Measurements from ENCODE around the gene HHAT.
A peak's percentile ranks its signal among the peaks of the same experiment; 100 is the strongest.
"Not testable (repeated sequence)": the region's sequence is repeated elsewhere in the genome, so short reads cannot be mapped to it uniquely, and the experiment has no call there.

Gene HHAT

DNA sequence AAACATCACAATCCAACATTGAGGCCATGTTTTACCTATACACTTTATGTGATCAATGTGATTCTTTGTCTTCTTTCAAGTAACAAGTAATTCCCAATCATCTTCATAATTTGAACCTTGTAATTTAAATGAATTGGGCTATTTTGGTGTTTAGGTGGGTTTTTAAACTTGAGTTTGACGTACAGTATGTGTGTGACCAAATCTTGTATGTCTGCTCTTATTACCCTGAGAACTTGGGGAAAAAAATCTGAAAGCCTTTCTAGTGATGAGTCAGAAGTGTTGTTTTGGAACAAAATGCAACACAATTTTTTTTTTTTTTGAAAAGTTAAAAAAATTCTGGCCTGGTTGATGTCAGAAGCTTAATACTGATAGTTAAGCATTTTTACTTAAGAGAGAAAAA is 68.5 kb downstream of the HHAT start:
- DNase-seq (ENCODE audit: low read depth) = peak; percentile 73

DNA sequence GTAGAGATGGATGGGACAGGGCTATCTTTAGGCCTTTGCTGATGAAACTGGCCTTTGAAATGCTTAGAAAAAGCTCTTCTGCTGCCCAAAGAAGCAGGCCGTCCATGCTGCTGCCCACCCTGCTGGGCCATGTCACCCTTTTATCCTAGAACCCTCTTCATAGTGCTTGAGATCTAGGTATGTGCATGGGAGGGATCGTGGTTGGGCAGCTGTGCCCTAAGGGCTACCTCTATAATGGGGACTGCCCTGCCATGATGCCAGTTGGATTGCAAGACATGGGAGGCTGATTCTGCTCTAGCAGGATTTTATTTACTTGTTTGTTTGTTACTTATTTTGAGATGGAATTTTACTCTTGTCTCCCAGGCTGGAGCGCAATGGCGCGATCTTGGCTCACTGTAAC is 69.0 kb downstream of the HHAT start:
- DNase-seq (ENCODE audit: low read depth) = no peak

- no peak for DNase-seq (ENCODE audit: low read depth)
These were observed 69.8 kb downstream of the HHAT start for GRCh38 chr1:210398466-210398865.

DNA sequence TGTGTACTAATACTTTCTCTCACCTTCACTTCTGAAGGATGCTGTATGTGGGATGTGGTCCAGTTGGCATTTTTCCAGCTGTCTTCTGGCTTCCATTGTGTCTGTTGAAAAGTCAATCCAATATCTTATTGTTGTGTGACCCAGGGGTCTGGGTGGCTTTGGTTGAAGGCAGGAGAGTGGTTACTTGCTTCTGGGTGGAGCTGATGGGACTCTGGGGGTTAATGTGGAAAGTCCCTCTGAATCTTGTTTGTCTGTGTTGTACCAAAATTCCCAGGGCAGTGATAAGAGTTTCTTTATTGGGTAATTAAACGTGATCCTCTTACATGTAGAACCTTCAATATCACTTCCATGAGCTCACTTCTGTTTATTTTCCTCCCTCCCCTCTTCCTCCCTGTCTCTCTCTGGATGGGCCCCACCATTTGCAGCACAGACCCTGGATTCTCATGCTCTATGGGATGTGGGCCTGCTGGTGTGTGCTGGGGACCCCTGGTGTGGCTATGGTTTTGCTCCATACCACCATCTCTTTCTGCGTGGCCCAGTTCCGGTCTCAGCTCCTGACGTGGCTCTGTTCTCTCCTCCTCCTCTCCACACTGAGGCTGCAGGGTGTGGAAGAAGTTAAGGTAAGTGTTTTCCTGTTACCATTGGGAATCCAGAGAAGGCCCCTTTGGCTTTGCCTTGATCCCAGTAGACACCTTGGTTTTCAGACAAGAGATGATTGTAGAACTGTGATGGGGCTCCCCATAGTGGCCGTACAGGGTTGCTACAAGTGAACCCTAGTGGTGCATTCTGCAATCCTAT is 71.5 kb downstream of the HHAT start:
- peak; percentile 73 for DNase-seq (ENCODE audit: low read depth)

GRCh38 chr1:210402560-210402959 is 73.9 kb downstream of the HHAT start:
- no peak for DNase-seq (ENCODE audit: low read depth)

DNA sequence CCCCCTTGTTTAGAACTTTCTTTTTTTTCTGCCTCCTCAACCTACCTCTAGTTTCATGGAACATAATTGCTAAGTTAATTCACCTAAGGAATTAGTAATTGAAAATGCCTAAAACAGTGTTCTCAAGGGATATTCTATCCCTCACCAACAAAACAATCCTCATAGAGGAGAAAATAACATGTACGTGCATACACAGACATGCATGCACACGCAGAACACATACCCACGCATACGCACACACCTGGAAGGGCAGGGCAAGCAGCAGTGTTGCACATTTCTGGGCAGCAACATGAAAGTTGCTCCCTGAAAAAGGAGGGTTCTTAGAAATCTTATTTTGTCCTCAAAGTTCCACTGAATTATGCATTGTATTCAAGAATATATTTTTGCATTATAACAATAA is 76.6 kb downstream of the HHAT start:
- DNase-seq (ENCODE audit: low read depth) = no peak

DNA sequence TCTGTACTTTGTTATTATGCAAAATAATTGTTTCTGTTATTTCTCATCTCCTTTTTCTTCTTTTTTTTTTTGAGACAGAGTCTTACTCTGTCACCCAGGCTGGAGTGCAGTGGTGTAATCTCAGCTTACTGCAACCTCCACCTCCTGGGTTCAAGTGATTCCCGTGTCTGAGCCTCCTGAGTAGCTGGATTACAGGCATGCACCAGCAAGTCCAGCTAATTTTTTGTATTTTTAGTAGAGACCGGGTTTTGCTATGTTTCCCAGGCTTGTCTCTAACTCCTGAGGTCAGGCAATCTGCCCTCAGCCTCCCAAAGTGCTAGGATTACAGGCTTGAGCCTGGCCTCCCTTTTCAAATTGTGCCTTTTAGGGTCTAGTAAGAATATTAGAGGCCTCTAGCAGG is 77.6 kb downstream of the HHAT start:
- DNase-seq (ENCODE audit: low read depth) = not testable (repeated sequence)

DNA sequence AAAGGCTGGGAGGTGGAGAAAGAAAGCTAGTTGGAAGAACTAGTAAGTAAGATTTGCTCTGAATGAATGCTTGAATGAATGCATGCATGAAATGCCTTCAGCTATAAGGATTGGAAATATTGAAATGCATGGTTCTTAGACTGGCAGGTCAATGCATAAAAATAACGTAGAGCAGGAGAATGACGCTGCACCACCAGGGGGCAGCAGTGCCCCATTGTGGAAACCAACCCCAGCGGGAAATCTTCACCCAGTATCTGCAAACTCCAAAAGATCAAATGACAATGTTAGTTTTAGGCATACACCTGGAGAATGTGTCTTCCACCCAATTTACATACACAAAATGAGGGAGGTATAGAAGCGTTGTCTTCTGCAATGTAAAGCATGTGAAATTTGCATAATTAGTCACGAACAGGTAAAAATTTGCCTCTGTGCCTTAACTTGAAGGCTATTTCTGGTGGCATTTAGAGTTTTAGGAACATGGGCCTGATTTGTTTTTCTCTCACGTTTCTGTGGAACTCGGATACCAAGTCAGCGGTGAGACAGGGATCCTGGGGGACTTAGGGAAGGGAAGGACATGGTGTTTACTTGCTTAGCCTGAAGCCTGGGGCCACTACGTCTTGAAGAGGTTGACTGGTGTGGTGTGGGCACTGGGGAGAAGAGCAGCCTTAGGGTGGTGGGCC is 78.6 kb downstream of the HHAT start:
- DNase-seq (ENCODE audit: low read depth) = peak; percentile 40

GRCh38 chr1:210407887-210408252 is 79.2 kb downstream of the HHAT start:
- DNase-seq (ENCODE audit: low read depth) = no peak

DNA sequence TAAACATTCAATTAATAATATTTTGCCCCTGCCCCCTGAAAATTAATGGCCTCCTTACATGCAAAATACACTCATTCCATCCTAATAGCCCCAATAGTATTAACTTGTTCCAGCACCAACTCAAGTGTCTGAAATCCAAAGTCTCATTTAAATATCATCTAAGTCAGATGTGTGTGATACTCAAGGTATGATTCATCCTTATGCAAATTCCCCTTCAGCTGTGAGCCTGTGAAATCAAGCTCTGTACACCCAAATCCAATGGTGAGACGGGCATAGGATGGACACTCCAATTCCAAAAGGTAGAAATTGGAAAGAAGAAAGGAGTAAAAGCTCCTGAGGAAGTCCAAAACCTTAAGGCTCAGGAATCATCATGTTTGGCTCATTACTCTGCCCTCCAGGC is 83.5 kb downstream of the HHAT start:
- no peak for DNase-seq (ENCODE audit: low read depth)

- peak; percentile 8 for DNase-seq (ENCODE audit: low read depth)
These were observed 85.2 kb downstream of the HHAT start for GRCh38 chr1:210413951-210414350.

GRCh38 chr1:210415846-210416448 is 87.2 kb downstream of the HHAT start:
- no peak for DNase-seq (ENCODE audit: low read depth)

DNA sequence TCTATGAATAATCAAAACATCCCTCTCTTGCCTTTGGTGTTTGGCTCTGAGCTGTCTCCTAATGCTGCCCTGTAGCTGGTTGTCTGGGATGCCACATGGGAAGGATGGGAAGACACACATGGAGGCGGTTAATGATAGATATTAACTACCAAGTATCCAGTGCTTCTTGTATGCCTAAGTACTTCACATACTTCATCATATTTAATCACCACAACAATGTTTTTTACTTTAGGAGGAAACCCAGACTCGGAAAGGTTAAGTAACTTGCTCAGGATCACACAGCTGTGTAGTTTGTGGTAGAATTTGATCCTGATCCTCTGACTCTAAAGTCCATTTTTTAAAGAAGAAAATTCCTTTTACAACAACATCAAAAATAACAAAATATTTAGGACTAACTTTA is 88.0 kb downstream of the HHAT start:
- DNase-seq (ENCODE audit: low read depth) = no peak

DNA sequence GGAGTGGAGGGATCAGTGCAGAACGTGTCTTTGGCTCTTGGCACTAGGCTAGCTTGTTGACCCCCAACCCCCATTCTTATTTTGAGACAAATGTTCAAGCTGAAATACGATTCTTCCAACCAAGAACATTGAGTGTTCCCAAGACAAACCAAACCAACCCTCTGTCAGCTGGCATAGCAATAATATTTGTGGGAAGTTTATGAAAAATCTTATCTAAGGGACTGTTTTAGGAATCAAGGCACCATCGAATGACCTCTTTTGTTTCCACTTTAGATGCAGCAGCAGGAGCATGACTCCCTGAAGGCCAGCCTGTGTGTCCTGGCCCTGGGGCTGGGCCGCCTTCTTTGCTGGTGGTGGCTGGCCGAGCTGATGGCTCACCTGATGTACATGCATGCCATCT is 89.2 kb downstream of the HHAT start:
- no peak for DNase-seq (ENCODE audit: low read depth)

- DNase-seq (ENCODE audit: low read depth) = no peak
These were observed 90.4 kb downstream of the HHAT start for GRCh38 chr1:210418863-210419650.

- not testable (repeated sequence) for DNase-seq (ENCODE audit: low read depth)
These were observed 98.0 kb downstream of the HHAT start for GRCh38 chr1:210426696-210427095.

- DNase-seq (ENCODE audit: low read depth) = no peak
These were observed 100.0 kb downstream of the HHAT start for GRCh38 chr1:210428696-210429095.

GRCh38 chr1:210434223-210434622 is 105.5 kb downstream of the HHAT start:
- no peak for DNase-seq (ENCODE audit: low read depth)

DNA sequence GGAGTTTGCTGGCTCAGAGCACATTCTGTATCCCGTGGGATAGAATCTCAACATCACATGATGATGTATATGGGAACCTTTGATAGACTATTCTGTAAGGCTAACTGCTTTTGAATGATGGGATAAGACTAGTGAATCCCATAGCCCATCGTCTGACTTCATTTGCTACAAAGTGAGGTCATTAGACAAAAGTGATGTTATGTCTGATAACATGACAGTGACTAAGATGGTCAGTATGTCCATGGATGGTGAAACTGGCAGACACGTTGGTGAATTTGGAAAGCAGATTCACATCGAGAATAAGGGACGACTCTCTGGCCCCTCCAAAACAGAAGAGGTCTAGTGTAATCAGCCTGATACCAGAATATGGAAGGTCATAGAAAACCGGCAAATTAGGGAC is 108.4 kb downstream of the HHAT start:
- peak; percentile 19 for DNase-seq (ENCODE audit: low read depth)

DNA sequence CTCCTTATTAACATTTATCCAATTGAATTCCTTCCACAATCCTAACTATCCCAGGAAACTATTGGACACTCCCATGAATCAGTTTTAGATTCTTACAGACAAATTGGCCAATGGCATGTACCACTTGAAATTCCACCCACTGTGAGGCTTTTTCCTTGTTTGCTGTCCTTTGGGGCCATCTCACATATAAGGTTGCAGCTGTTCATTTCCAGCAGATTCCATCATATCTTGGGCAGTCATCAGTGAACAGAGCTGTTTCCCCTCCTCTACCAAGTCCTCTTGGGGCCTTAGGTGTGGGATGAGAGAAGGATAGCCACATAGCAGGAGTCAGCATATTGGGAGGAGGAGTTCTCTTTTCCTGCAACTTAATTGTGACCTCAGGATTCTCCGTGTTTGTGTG is 109.1 kb downstream of the HHAT start:
- DNase-seq (ENCODE audit: low read depth) = no peak

- DNase-seq (ENCODE audit: low read depth) = peak; percentile 96
These were observed 110.5 kb downstream of the HHAT start for GRCh38 chr1:210438928-210439841.
